ENCODE measurements around the gene TMEM151B.

- no peak for TF ChIP-seq CTCF (IDR thresholded peaks at IDR 0.05; ENCODE audit: low read depth, low read length)
- no peak for TF ChIP-seq EZH2phosphoT487 (IDR thresholded peaks at IDR 0.05; ENCODE audit: low read depth)
Observed at GRCh38 chr6:44329858-44330257, 59.6 kb downstream of the TMEM151B start.

Measured in OCI-LY3 (cell line).